ENCODE measurements around the gene METTL25B. TPM values are rescaled to one million over a fixed set of nuclear protein-coding genes. Genes with fewer than 3 reads are reported as not detected.

METTL25B gene
- total and polyA plus RNA-seq, 11 donors = 8.9 to 24.3 (median 15.5) TPM

DNA sequence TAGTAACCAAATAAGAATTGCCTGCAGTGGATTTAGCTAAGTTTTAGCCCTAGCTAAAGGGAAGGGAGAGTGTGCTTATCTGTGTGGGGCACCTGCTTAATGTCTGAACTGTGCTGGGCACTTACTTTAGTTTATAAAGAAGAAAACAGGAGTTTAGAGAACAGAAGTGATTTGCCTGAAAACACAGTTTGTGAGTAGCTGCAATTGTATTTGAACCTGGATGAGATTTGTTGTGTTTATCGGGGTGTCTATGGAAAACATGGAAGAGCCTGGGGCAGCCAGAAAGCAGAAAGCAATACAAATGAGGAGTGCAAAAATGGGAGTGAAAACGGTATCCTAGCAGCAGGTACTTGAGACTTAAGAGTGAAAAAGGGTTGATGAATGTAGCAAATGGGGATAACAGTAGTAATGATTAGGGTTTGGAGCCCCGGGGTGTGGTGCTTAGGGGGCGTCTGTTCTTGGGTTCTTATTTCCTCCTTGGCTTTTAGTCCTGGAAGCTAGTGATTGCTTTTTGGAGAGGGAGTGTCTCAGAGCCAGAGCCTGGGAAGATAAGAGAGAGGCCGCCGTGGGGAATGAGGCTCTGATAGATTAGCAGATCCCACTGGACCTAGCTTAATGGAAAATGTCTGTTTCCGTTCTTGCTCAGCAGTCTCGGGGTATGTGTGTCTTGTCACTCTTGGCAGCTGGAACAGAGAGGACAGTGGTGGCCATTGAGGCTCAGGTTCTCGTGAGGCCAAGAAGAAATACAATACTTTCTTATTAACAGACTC is 44.6 kb downstream of the METTL25B start:
- 11 to 19% (median 15%) methylated on average over 9 of the region's 9 CpGs for WGBS, 4 donors
- Histone ChIP-seq H3K36me3 (peaks cover 0 to 34% (median 19%) of the 10 kb centered on the region in 9 donors), H3K27ac (peak overlapping the region in 11 of 12 donors; percentile 12 to 60 (median 44)), H3K4me3 (peak overlapping the region in 3 of 12 donors; percentile 5 to 14 (median 11)), H3K4me1 (peaks cover 0 to 86% (median 67%) of the 10 kb centered on the region in 12 donors), H3K9me3 (no peaks in the 10 kb centered on the region), H3K27me3 (no peaks in the 10 kb centered on the region)
- intact Hi-C loops (cut with DNase I) = no loop called here
- TF ChIP-seq, protein P1, sequence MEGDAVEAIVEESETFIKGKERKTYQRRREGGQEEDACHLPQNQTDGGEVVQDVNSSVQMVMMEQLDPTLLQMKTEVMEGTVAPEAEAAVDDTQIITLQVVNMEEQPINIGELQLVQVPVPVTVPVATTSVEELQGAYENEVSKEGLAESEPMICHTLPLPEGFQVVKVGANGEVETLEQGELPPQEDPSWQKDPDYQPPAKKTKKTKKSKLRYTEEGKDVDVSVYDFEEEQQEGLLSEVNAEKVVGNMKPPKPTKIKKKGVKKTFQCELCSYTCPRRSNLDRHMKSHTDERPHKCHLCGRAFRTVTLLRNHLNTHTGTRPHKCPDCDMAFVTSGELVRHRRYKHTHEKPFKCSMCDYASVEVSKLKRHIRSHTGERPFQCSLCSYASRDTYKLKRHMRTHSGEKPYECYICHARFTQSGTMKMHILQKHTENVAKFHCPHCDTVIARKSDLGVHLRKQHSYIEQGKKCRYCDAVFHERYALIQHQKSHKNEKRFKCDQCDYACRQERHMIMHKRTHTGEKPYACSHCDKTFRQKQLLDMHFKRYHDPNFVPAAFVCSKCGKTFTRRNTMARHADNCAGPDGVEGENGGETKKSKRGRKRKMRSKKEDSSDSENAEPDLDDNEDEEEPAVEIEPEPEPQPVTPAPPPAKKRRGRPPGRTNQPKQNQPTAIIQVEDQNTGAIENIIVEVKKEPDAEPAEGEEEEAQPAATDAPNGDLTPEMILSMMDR (IDR thresholded peaks at IDR 0.05) = no peak
- no peak for TF ChIP-seq POLR2A (IDR thresholded peaks at IDR 0.05)
- ATAC-seq (peak; percentile 49 to 78 (median 72)), DNase-seq (peak in 4 of 5 donors; percentile 26 to 62 (median 42))

DNA sequence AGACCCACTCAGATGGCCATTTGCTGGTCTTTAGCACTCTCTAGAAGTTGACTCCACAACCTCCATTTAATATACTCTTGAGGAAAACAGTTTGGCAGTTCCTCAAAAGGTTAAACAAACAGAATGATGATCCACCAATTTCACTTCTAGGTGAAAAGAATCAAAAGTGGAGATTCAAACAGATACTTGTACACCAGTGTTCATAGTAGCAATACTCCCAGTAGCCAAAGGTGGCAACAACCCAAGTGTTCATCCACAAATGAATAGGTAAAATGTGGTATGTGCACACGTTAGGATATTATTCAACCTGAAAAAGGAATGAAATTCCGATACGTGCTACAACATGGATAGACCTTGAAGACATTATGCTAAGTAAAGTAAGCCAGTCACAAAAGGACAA is 45.3 kb downstream of the METTL25B start:
- H3K27me3 ChIP-seq = no peaks in the 10 kb centered on the region
- TF ChIP-seq POLR2A (IDR thresholded peaks at IDR 0.05) = no peak
- TF ChIP-seq, protein P1 (IDR thresholded peaks at IDR 0.05) = no peak
- intact Hi-C loops (cut with DNase I) = no loop called here
- H3K4me3 ChIP-seq = peak overlapping the region in 2 of 12 donors; percentile 11 to 14
- peak overlapping the region in 9 of 12 donors; percentile 12 to 60 (median 46) for H3K27ac ChIP-seq
- peaks cover 0 to 84% (median 67%) of the 10 kb centered on the region in 12 donors for H3K4me1 ChIP-seq
- peaks cover 0 to 34% (median 19%) of the 10 kb centered on the region in 9 donors for H3K36me3 ChIP-seq
- ATAC-seq (no peak), DNase-seq (no peak)
- 93 to 96% (median 94%) methylated on average over 3 of the region's 3 CpGs for WGBS, 4 donors
- H3K9me3 ChIP-seq = no peaks in the 10 kb centered on the region

DNA sequence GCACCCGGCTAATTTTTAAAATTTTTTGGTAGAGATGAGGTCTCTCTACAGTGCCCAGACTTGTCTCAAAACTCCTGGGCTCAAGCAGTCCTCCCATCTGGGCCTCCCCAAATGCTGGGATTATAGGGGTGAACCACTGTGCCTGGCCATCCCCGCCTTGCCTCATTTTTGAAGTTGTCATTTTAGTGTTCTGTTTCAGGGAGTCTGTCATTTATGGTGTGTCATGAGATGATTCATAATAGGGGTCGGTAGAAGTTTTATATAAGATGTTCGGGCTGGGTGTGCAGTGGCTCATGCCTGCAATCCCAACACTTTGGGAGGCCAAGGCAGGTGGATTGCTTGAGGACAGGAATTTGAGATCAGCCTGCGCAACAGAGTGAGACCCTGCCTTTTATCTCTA is 47.5 kb downstream of the METTL25B start:
- no peaks in the 10 kb centered on the region for H3K27me3 ChIP-seq
- DNase-seq (no peak), ATAC-seq (no peak)
- peaks cover 0 to 62% (median 46%) of the 10 kb centered on the region in 12 donors for H3K4me1 ChIP-seq
- no peak overlapping the region for H3K4me3 ChIP-seq
- peaks cover 0 to 24% (median 12%) of the 10 kb centered on the region in 9 donors for H3K36me3 ChIP-seq
- no peak for TF ChIP-seq POLR2A (IDR thresholded peaks at IDR 0.05)
- TF ChIP-seq, protein P1 (IDR thresholded peaks at IDR 0.05) = no peak
- H3K9me3 ChIP-seq = no peaks in the 10 kb centered on the region
- WGBS, 4 donors = 88 to 91% (median 90%) methylated on average over 5 of the region's 5 CpGs
- no peak overlapping the region for H3K27ac ChIP-seq
- intact Hi-C loops (cut with DNase I) = no loop called here

DNA sequence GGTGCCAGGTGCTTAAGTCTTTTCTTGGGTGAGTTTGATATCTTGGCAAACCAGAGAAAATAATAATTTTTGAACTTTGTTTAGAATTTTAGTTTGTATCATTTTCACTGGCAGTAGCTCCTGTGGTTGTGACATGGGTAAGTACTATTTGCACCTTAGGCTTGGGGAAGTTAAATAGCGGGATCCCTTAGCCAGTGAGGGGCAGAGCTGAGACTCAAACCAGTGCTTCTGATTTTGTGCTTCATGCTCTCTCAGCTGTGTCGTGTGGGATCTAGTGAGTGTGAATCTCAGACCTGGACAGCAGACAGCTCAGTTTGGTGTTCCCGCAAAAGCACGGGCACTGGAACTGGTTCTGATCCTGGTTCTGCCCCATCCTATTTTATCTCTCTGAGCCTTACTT is 48.7 kb downstream of the METTL25B start:
- Histone ChIP-seq H3K4me3 (no peak overlapping the region), H3K36me3 (peaks cover 0 to 23% (median 12%) of the 10 kb centered on the region in 9 donors), H3K9me3 (no peaks in the 10 kb centered on the region), H3K27ac (no peak overlapping the region), H3K4me1 (peaks cover 0 to 60% (median 44%) of the 10 kb centered on the region in 12 donors), H3K27me3 (no peaks in the 10 kb centered on the region)
- WGBS, 4 donors = 49 to 67% (median 57%) methylated on average over 4 of the region's 4 CpGs
- TF ChIP-seq POLR2A (IDR thresholded peaks at IDR 0.05) = no peak
- TF ChIP-seq, protein P1 (IDR thresholded peaks at IDR 0.05) = no peak
- DNase-seq (no peak), ATAC-seq (peak in 1 of 4 donors; percentile 20)
- intact Hi-C loops (cut with DNase I) = no loop called here
